ENCODE measurements around the gene AGAP1. TPM values are rescaled to one million over a fixed set of nuclear protein-coding genes. Genes with fewer than 3 reads are reported as not detected.

Gene AGAP1
- total and polyA plus RNA-seq, 2 donors from 2014 or later, result 8.1 to 44.5 TPM

GRCh38 chr2:235963853-235964577 is 470.2 kb downstream of the AGAP1 start:
- Histone ChIP-seq H3K4me1 (ENCODE audit: control insufficient read depth in 2 of 3, insufficient read depth in 2 of 3, low read depth in 1 of 3, low read length in 3 of 3) (no peaks in the 10 kb centered on the region), H3K4me3 (ENCODE audit: low read length in 3 of 3) (no peak overlapping the region), H3K27me3 (ENCODE audit: control insufficient read depth, insufficient read depth, low read length) (no peaks in the 10 kb centered on the region), H3K9ac (ENCODE audit: low read length in 3 of 3) (no peak overlapping the region), H3K9me3 (ENCODE audit: control insufficient read depth in 2 of 3, insufficient read depth in 1 of 3, low read length in 3 of 3) (no peaks in the 10 kb centered on the region), H3K36me3 (ENCODE audit: control insufficient read depth in 2 of 3, insufficient read depth in 3 of 3, low read length in 3 of 3) (peaks cover 0 to 2% (median 0%) of the 10 kb centered on the region in 3 donors), H3K27ac (ENCODE audit: low read depth in 2 of 2, low read length in 2 of 2) (no peak overlapping the region)
- TF ChIP-seq CTCF (IDR thresholded peaks at IDR 0.05; ENCODE audit: borderline replicate concordance, extremely low read depth, insufficient read depth), result no peak
- DNase-seq (peak in 1 of 5 donors; percentile 9), FAIRE-seq (no peak)
- intact Hi-C loops (cut with DNase I), result no loop called here

- H3K9ac ChIP-seq (ENCODE audit: low read length in 3 of 3), result no peak overlapping the region
- H3K9me3 ChIP-seq (ENCODE audit: control insufficient read depth in 2 of 3, insufficient read depth in 1 of 3, low read length in 3 of 3), result no peaks in the 10 kb centered on the region
- intact Hi-C loops (cut with DNase I), result no loop called here
- no peak overlapping the region for H3K27ac ChIP-seq (ENCODE audit: low read depth in 2 of 2, low read length in 2 of 2)
- H3K4me1 ChIP-seq (ENCODE audit: control insufficient read depth in 2 of 3, insufficient read depth in 2 of 3, low read depth in 1 of 3, low read length in 3 of 3), result no peaks in the 10 kb centered on the region
- no peaks in the 10 kb centered on the region for H3K27me3 ChIP-seq (ENCODE audit: control insufficient read depth, insufficient read depth, low read length)
- peaks cover 0 to 5% (median 4%) of the 10 kb centered on the region in 3 donors for H3K36me3 ChIP-seq (ENCODE audit: control insufficient read depth in 2 of 3, insufficient read depth in 3 of 3, low read length in 3 of 3)
- no peak overlapping the region for H3K4me3 ChIP-seq (ENCODE audit: low read length in 3 of 3)
- TF ChIP-seq CTCF (IDR thresholded peaks at IDR 0.05; ENCODE audit: borderline replicate concordance, extremely low read depth, insufficient read depth), result no peak
- no peak for FAIRE-seq
- peak in 1 of 5 donors; percentile 12 for DNase-seq
Observed at GRCh38 chr2:235964787-235965390, 471.0 kb downstream of the AGAP1 start.

GRCh38 chr2:235966396-235966795 is 472.6 kb downstream of the AGAP1 start:
- Histone ChIP-seq H3K9ac (ENCODE audit: low read length in 3 of 3) (no peak overlapping the region), H3K27me3 (ENCODE audit: control insufficient read depth, insufficient read depth, low read length) (no peaks in the 10 kb centered on the region), H3K4me1 (ENCODE audit: control insufficient read depth in 2 of 3, insufficient read depth in 2 of 3, low read depth in 1 of 3, low read length in 3 of 3) (no peaks in the 10 kb centered on the region), H3K36me3 (ENCODE audit: control insufficient read depth in 2 of 3, insufficient read depth in 3 of 3, low read length in 3 of 3) (peaks cover 0 to 8% (median 5%) of the 10 kb centered on the region in 3 donors), H3K4me3 (ENCODE audit: low read length in 3 of 3) (no peak overlapping the region), H3K27ac (ENCODE audit: low read depth in 2 of 2, low read length in 2 of 2) (no peak overlapping the region), H3K9me3 (ENCODE audit: control insufficient read depth in 2 of 3, insufficient read depth in 1 of 3, low read length in 3 of 3) (no peaks in the 10 kb centered on the region)
- no peak for TF ChIP-seq CTCF (IDR thresholded peaks at IDR 0.05; ENCODE audit: borderline replicate concordance, extremely low read depth, insufficient read depth)
- intact Hi-C loops (cut with DNase I), result no loop called here
- no peak for FAIRE-seq
- DNase-seq, result peak in 1 of 5 donors; percentile 10

Data from kidney (tissue), 14 donors.